Keratinocyte (primary cell): Measurements from ENCODE around the gene CHMP3. TPM values are rescaled to one million over a fixed set of nuclear protein-coding genes. Genes with fewer than 3 reads are reported as not detected.

Experiments used
- DNase-seq: peaks from one replicate; pipeline ENCODE4 v3.0.0-alpha.2; 2011; ENCODE audit warnings: low read depth, missing footprints, low spot score
- FAIRE-seq: peaks from 2 replicates; lab custom pipeline; 2011; peaks lifted over from hg19 to GRCh38; lab: Jason Lieb, UNC
- H2AFZ ChIP-seq: 2 replicates; pipeline ENCODE4 v1.6.0; 2012; ENCODE audit warnings: low read length, control low read depth, inconsistent platforms; ENCODE audit not compliant: control insufficient read depth
- H3K27ac ChIP-seq: 2 replicates; pipeline ENCODE4 v1.5.1; 2011; ENCODE audit warnings: low read length; ENCODE audit not compliant: control insufficient read depth, insufficient read depth
- H3K27me3 ChIP-seq: 3 replicates; pipeline ENCODE4 v1.6.0; 2011; ENCODE audit warnings: low read length; ENCODE audit not compliant: control insufficient read depth, insufficient read depth; ENCODE audit errors: extremely low read depth
- H3K36me3 ChIP-seq, 2 experiments: 2 replicates in 1 of 2; 3 replicates in 1 of 2; pipeline ENCODE4 v1.5.1; 2011; ENCODE audit warnings: low read length in 2 of 2, mild to moderate bottlenecking in 1 of 2; ENCODE audit not compliant: control insufficient read depth in 2 of 2, insufficient read depth in 2 of 2; ENCODE audit errors: extremely low read depth in 1 of 2
- H3K4me1 ChIP-seq: 3 replicates; pipeline ENCODE4 v1.5.1; 2011; ENCODE audit warnings: low read length; ENCODE audit not compliant: control insufficient read depth, insufficient read depth; ENCODE audit errors: extremely low read depth
- H3K4me2 ChIP-seq: 3 replicates; pipeline ENCODE4 v1.6.0; 2011; ENCODE audit warnings: low read depth, low read length; ENCODE audit not compliant: control insufficient read depth, insufficient read depth; ENCODE audit errors: extremely low read depth
- H3K4me3 ChIP-seq, 3 experiments: fragments of 200-600 bp in 1 of 3; sonication (generic) in 1 of 3; 2 replicates in 2 of 3; 3 replicates in 1 of 3; pipeline ENCODE4 v1.5.1; 2011 to 2016; ENCODE audit warnings: low read length in 3 of 3, mild to moderate bottlenecking in 3 of 3, control low read depth in 2 of 3, inconsistent platforms in 1 of 3, low read depth in 1 of 3, mixed read lengths in 1 of 3, mixed run types in 1 of 3, moderate library complexity in 1 of 3; ENCODE audit not compliant: control insufficient read depth in 2 of 3, insufficient read depth in 2 of 3; ENCODE audit errors: extremely low read depth in 1 of 3
- H3K79me2 ChIP-seq: 2 replicates; pipeline ENCODE4 v1.6.0; 2012; ENCODE audit warnings: low read length; ENCODE audit not compliant: control insufficient read depth, insufficient read depth
- H3K9ac ChIP-seq: 3 replicates; pipeline ENCODE4 v1.6.0; 2011; ENCODE audit warnings: low read length; ENCODE audit not compliant: control insufficient read depth, insufficient read depth; ENCODE audit errors: extremely low read depth
- H3K9me1 ChIP-seq: 3 replicates; pipeline ENCODE4 v1.6.0; 2011; ENCODE audit warnings: low read length; ENCODE audit not compliant: control insufficient read depth, insufficient read depth; ENCODE audit errors: extremely low read depth
- H3K9me3 ChIP-seq: 2 replicates; pipeline ENCODE4 v1.5.1; 2012; ENCODE audit warnings: low read depth, low read length; ENCODE audit not compliant: control insufficient read depth
- H4K20me1 ChIP-seq: 3 replicates; pipeline ENCODE4 v1.6.0; 2011; ENCODE audit warnings: low read length; ENCODE audit not compliant: control insufficient read depth, insufficient read depth; ENCODE audit errors: extremely low read depth
- CTCF ChIP-seq, 3 experiments: IDR thresholded peaks in 1 of 3; conservative IDR thresholded peaks in 1 of 3; optimal IDR thresholded peaks in 1 of 3; 2 replicates in 2 of 3; 3 replicates in 1 of 3; pipeline versions ENCODE3 to v1.5.1; 2011; ENCODE audit warnings: low read length in 3 of 3, mild to moderate bottlenecking in 3 of 3, moderate library complexity in 2 of 3, control low read depth in 1 of 3, inconsistent platforms in 1 of 3; ENCODE audit not compliant: insufficient read depth in 2 of 3; ENCODE audit errors: extremely low read depth in 1 of 3
- EZH2 ChIP-seq: IDR thresholded peaks from one replicate; pipeline ENCODE4 v1.6.1; 2012; ENCODE audit warnings: inconsistent platforms, mild to moderate bottlenecking, low read length, moderate library complexity
- dilution Hi-C: fragments of 300-500 bp; cut with MboI; formaldehyde crosslinking; loops from one replicate; pipeline ENCODE4 v1.7.0; 2020; ENCODE audit warnings: low sequenced_read_pairs; ENCODE audit not compliant: extremely low pct_ligation_motif_present
- polyA plus RNA-seq, 5 experiments: library from polyadenylated mRNA; depleted of rRNA in 3 of 5; stranded (reverse) in 3 of 5; stranded (forward) in 1 of 5; unstranded in 1 of 5; fragments of >200 nt; gene quantifications; 1 replicate in 1 of 5; 2 replicates in 3 of 5; 3 replicates in 1 of 5; pipeline versions ENCODE4 v1.2.1 to v1.2.3, GENCODE V29; 2011 to 2012; ENCODE audit warnings: missing spikeins in 2 of 5, low read depth in 1 of 5, low replicate concordance in 1 of 5

Gene CHMP3
- polyA plus RNA-seq, 1 donor (not counting 4 experiments of a cell fraction or from before 2014, with no cell fraction given): 162 TPM

- no peak overlapping the region for H3K9ac ChIP-seq
- H3K27ac ChIP-seq: no peak overlapping the region
- no peaks in the 10 kb centered on the region for H3K27me3 ChIP-seq
- H3K4me2 ChIP-seq: no peak overlapping the region
- H3K4me1 ChIP-seq: no peaks in the 10 kb centered on the region
- DNase-seq (no peak), FAIRE-seq (no peak)
- H3K9me3 ChIP-seq: no peaks in the 10 kb centered on the region
- H3K36me3 ChIP-seq: peaks cover 16 to 19% of the 10 kb centered on the region in 2 experiments
- dilution Hi-C loops: no loop called here
- no peak overlapping the region for H3K4me3 ChIP-seq
- H3K79me2 ChIP-seq: no peaks in the 10 kb centered on the region
- no peaks in the 10 kb centered on the region for H3K9me1 ChIP-seq
- H2AFZ ChIP-seq: no peak overlapping the region
- no peak for TF ChIP-seq EZH2
- TF ChIP-seq CTCF (optimal IDR thresholded peaks at IDR 0.05 in 1 of 3, IDR thresholded peaks at IDR 0.05 in 1 of 3, conservative IDR thresholded peaks at IDR 0.05 in 1 of 3; ENCODE audit: extremely low read depth in 1 of 3, insufficient read depth in 2 of 3, low read length in 3 of 3): no peak
- no peaks in the 10 kb centered on the region for H4K20me1 ChIP-seq
These were observed 94.8 kb downstream of the CHMP3 start for GRCh38 chr2:86468162-86469033.

DNA sequence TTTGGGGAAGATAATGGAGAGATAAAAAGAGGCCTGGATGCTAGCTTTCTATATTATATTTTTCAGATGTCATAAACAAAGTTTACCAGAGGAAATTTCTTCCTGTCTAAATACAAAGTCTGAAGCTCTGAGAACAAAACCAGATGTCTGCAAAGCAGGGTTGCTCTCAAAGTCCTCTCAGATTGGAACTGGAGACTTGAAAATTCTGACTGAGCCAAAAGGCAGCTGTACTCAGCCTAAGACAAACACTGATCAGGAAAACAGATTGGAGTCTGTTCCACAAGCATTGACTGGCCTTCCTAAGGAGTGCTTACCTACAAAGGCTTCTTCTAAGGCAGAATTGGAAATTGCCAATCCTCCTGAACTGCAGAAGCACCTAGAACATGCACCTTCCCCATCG lies 96.9 kb downstream of the CHMP3 start:
- H2AFZ ChIP-seq: no peak overlapping the region
- FAIRE-seq: no peak
- H3K4me2 ChIP-seq: no peak overlapping the region
- H3K9me3 ChIP-seq: no peaks in the 10 kb centered on the region
- H3K4me3 ChIP-seq: no peak overlapping the region
- dilution Hi-C loops: no loop called here
- H3K27me3 ChIP-seq: no peaks in the 10 kb centered on the region
- TF ChIP-seq EZH2: no peak
- TF ChIP-seq CTCF (optimal IDR thresholded peaks at IDR 0.05 in 1 of 3, IDR thresholded peaks at IDR 0.05 in 1 of 3, conservative IDR thresholded peaks at IDR 0.05 in 1 of 3; ENCODE audit: extremely low read depth in 1 of 3, insufficient read depth in 2 of 3, low read length in 3 of 3): no peak
- no peaks in the 10 kb centered on the region for H3K9me1 ChIP-seq
- H3K36me3 ChIP-seq: peaks cover 16 to 22% of the 10 kb centered on the region in 2 experiments
- no peak overlapping the region for H3K27ac ChIP-seq
- no peaks in the 10 kb centered on the region for H3K4me1 ChIP-seq
- H3K9ac ChIP-seq: no peak overlapping the region
- no peak for DNase-seq
- no peaks in the 10 kb centered on the region for H4K20me1 ChIP-seq
- H3K79me2 ChIP-seq: no peaks in the 10 kb centered on the region
